PC-9 (cell line): Measurements from ENCODE around the gene ZNF438. TPM values are rescaled to one million over a fixed set of nuclear protein-coding genes. Genes with fewer than 3 reads are reported as not detected.

Experiments
- BruUV-seq: library from RNA; stranded (reverse); fragments of 400-500 nt; replicated peaks from 2 replicates; lab custom pipeline; 2021; lab: Mats Ljungman, UMichigan
- CTCF ChIA-PET: fragments of 300-600 bp; sonication (Branson Sonifier 250); formaldehyde crosslinking; loops from one replicate; lab custom pipeline; 2022; ENCODE audit warnings: antibody characterized with exemption; lab: Charles Lee
- POLR2A ChIA-PET: fragments of 300-600 bp; sonication (Branson Sonifier 250); formaldehyde crosslinking; loops from one replicate; lab custom pipeline; 2022; ENCODE audit warnings: antibody characterized with exemption; ENCODE audit not compliant: unreplicated experiment; lab: Charles Lee
- DNase-seq, 2 experiments: peaks; one replicate each; pipeline versions ENCODE4 v3.0.0 to v3.0.0-alpha.2; 2015 to 2022; ENCODE audit warnings: mixed read lengths in 1 of 2
- H2AFZ ChIP-seq: fragments of 200-600 bp; sonication (generic); 2 replicates; pipeline ENCODE4 v1.8.1; 2017; ENCODE audit warnings: antibody characterized with exemption
- H3F3A ChIP-seq: fragments of 200-600 bp; sonication (generic); 2 replicates; pipeline ENCODE4 v1.8.1; 2017; ENCODE audit warnings: antibody characterized with exemption, mild to moderate bottlenecking, low read depth; ENCODE audit not compliant: insufficient read depth
- H3K27ac ChIP-seq: fragments of 200-600 bp; sonication (generic); 2 replicates; pipeline ENCODE4 v1.6.1; 2016; ENCODE audit warnings: mixed run types
- H3K27me3 ChIP-seq: fragments of 200-600 bp; sonication (generic); 2 replicates; pipeline ENCODE4 v1.6.1; 2016; ENCODE audit warnings: low read depth, mixed run types; ENCODE audit not compliant: insufficient read depth
- H3K36me3 ChIP-seq: fragments of 200-600 bp; sonication (generic); 2 replicates; pipeline ENCODE4 v1.6.1; 2016; ENCODE audit warnings: low read depth, mixed run types
- H3K4me1 ChIP-seq: fragments of 200-600 bp; sonication (generic); replicated peaks from 2 replicates; pipeline ENCODE4 v1.6.1; 2016; ENCODE audit warnings: mixed run types; ENCODE audit not compliant: insufficient read depth
- H3K4me2 ChIP-seq: fragments of 200-600 bp; sonication (generic); 2 replicates; pipeline ENCODE4 v1.6.1; 2017; ENCODE audit warnings: mixed run types
- H3K4me3 ChIP-seq: fragments of 200-600 bp; sonication (generic); 2 replicates; pipeline ENCODE4 v1.6.1; 2016; ENCODE audit warnings: mixed run types
- H3K79me2 ChIP-seq: fragments of 200-600 bp; sonication (generic); 2 replicates; pipeline ENCODE4 v1.6.1; 2017; ENCODE audit warnings: low read depth, mixed run types
- H3K9me2 ChIP-seq: fragments of 200-600 bp; sonication (generic); 2 replicates; pipeline ENCODE4 v1.8.1; 2017; ENCODE audit warnings: mild to moderate bottlenecking; ENCODE audit not compliant: insufficient read depth
- H3K9me3 ChIP-seq: fragments of 200-600 bp; sonication (generic); 2 replicates; pipeline ENCODE4 v1.8.1; 2016; ENCODE audit warnings: low read depth; ENCODE audit not compliant: insufficient read depth
- H4K20me1 ChIP-seq: fragments of 200-600 bp; sonication (generic); 2 replicates; pipeline ENCODE4 v1.8.1; 2017; ENCODE audit not compliant: insufficient read depth
- CTCF ChIP-seq: fragments of 200-600 bp; sonication (generic); conservative IDR thresholded peaks from 2 replicates; pipeline ENCODE4 v1.6.1; 2017; ENCODE audit warnings: mixed run types, antibody characterized with exemption, mild to moderate bottlenecking, moderate library complexity
- EZH2 ChIP-seq: fragments of 200-600 bp; sonication (generic); IDR thresholded peaks from 2 replicates; pipeline ENCODE4 v1.8.0; 2017; ENCODE audit warnings: antibody characterized with exemption, low read depth
- intact Hi-C: fragments of 100-400 bp; cut with micrococcal nuclease; formaldehyde crosslinking; loops from one replicate; pipeline ENCODE4 v1.10.0; 2022; ENCODE audit not compliant: unreplicated experiment
- total RNA-seq: library from RNA; stranded (reverse); gene quantifications from 2 replicates; pipeline ENCODE4 v1.2.3, GENCODE V29; 2021

Gene ZNF438
- total RNA-seq, 1 experiment from 2014 or later = 4.7 TPM

GRCh38 chr10:30835146-30835545, 196.5 kb downstream of the ZNF438 start:
- Histone ChIP-seq H3K27me3 (no peaks in the 10 kb centered on the region), H2AFZ (no peak overlapping the region), H3K27ac (no peak overlapping the region), H3K9me3 (no peaks in the 10 kb centered on the region), H3F3A (0 out of 2 replicates have a peak, but pooled peaks cover 2% of the 10 kb centered on the region), H3K9me2 (no peaks in the 10 kb centered on the region), H4K20me1 (no peaks in the 10 kb centered on the region), H3K4me2 (no peak overlapping the region), H3K79me2 (no peaks in the 10 kb centered on the region), H3K4me1 (peaks cover 5% of the 10 kb centered on the region), H3K4me3 (no peak overlapping the region), H3K36me3 (no peaks in the 10 kb centered on the region)
- no TSS peak for BruUV-seq
- intact Hi-C loops = no loop called here
- TF ChIP-seq EZH2 (no peak), CTCF (no peak)
- POLR2A ChIA-PET = no interaction called here
- CTCF ChIA-PET = no interaction called here
- no peak for DNase-seq

- POLR2A ChIA-PET = no interaction called here
- intact Hi-C loops = no loop called here
Measured at GRCh38 chr10:30834651-30835050, 197.0 kb downstream of the ZNF438 start.

GRCh38 chr10:30834153-30834552, 197.5 kb downstream of the ZNF438 start:
- Histone ChIP-seq H3K79me2 (no peaks in the 10 kb centered on the region), H3K9me2 (no peaks in the 10 kb centered on the region), H4K20me1 (no peaks in the 10 kb centered on the region), H3K36me3 (no peaks in the 10 kb centered on the region), H3K27ac (no peak overlapping the region), H2AFZ (no peak overlapping the region), H3K9me3 (no peaks in the 10 kb centered on the region), H3K4me2 (no peak overlapping the region), H3K4me3 (no peak overlapping the region), H3K4me1 (no peaks in the 10 kb centered on the region), H3K27me3 (no peaks in the 10 kb centered on the region), H3F3A (no peaks in the 10 kb centered on the region)
- ChIA-PET CTCF (no interaction called here), POLR2A (no interaction called here)
- intact Hi-C loops = no loop called here
- no peak for TF ChIP-seq CTCF
- no peak for TF ChIP-seq EZH2
- BruUV-seq = no TSS peak
- no peak for DNase-seq

More at GRCh38 chr10:30834651-30835050, 197.0 kb downstream of the ZNF438 start:
- no peak for DNase-seq
- no peak overlapping the region for H3K27ac ChIP-seq
- H2AFZ ChIP-seq = no peak overlapping the region
- no peak overlapping the region for H3K4me2 ChIP-seq
- no peaks in the 10 kb centered on the region for H3K79me2 ChIP-seq
- H3K4me1 ChIP-seq = peaks cover under 1% of the 10 kb centered on the region; the same call in 1 of the 2 replicates
- no peaks in the 10 kb centered on the region for H3K9me2 ChIP-seq
- H3K4me3 ChIP-seq = no peak overlapping the region
- no peaks in the 10 kb centered on the region for H3K36me3 ChIP-seq
- H3K9me3 ChIP-seq = no peaks in the 10 kb centered on the region
- CTCF ChIA-PET = no interaction called here
- no peaks in the 10 kb centered on the region for H3K27me3 ChIP-seq
- H3F3A ChIP-seq = no peaks in the 10 kb centered on the region
- TF ChIP-seq EZH2 = no peak
- no peaks in the 10 kb centered on the region for H4K20me1 ChIP-seq
- no TSS peak for BruUV-seq

- POLR2A ChIA-PET = no interaction called here
- no peak overlapping the region for H2AFZ ChIP-seq
Measured at GRCh38 chr10:30833628-30833970, 198.1 kb downstream of the ZNF438 start.

More at GRCh38 chr10:30833628-30833970, 198.1 kb downstream of the ZNF438 start:
- Histone ChIP-seq H3F3A (no peaks in the 10 kb centered on the region), H3K4me1 (no peaks in the 10 kb centered on the region), H3K4me2 (no peak overlapping the region), H4K20me1 (no peaks in the 10 kb centered on the region), H3K27ac (no peak overlapping the region), H3K4me3 (no peak overlapping the region), H3K79me2 (no peaks in the 10 kb centered on the region), H3K9me3 (no peaks in the 10 kb centered on the region), H3K27me3 (no peaks in the 10 kb centered on the region), H3K9me2 (no peaks in the 10 kb centered on the region), H3K36me3 (no peaks in the 10 kb centered on the region)
- CTCF ChIA-PET = no interaction called here
- intact Hi-C loops = no loop called here
- no peak for DNase-seq
- TF ChIP-seq EZH2 = no peak
- TF ChIP-seq CTCF = no peak
- BruUV-seq = no TSS peak
